Calu3 (cell line): ENCODE results near the gene CHRND. TPM values are rescaled to one million over a fixed set of nuclear protein-coding genes. Genes with fewer than 3 reads are reported as not detected.

Experiments
- BruUV-seq: library from RNA; stranded (reverse); fragments of 400-500 nt; replicated peaks from 2 replicates; lab custom pipeline; 2021; lab: Mats Ljungman, UMichigan
- CTCF ChIA-PET: fragments of 300-600 bp; sonication (Branson Sonifier 250); formaldehyde crosslinking; loops from one replicate; lab custom pipeline; 2022; ENCODE audit warnings: antibody characterized with exemption; lab: Charles Lee
- DNase-seq: peaks from one replicate; pipeline ENCODE4 v3.0.0; 2022
- H3K27ac Mint-ChIP-seq: one replicate; pipeline ENCODE4 v1.8.0; 2022; ENCODE audit warnings: mixed read lengths; ENCODE audit not compliant: unreplicated experiment
- H3K27me3 Mint-ChIP-seq: one replicate; pipeline ENCODE4 v1.8.0; 2022; ENCODE audit warnings: mixed read lengths; ENCODE audit not compliant: unreplicated experiment
- H3K36me3 Mint-ChIP-seq: one replicate; pipeline ENCODE4 v1.8.0; 2022; ENCODE audit warnings: mild to moderate bottlenecking, moderate library complexity, mixed read lengths; ENCODE audit not compliant: insufficient read depth, unreplicated experiment
- H3K4me1 Mint-ChIP-seq: one replicate; pipeline ENCODE4 v1.8.0; 2022; ENCODE audit warnings: mild to moderate bottlenecking, low read depth, mixed read lengths; ENCODE audit not compliant: unreplicated experiment
- H3K4me3 Mint-ChIP-seq: one replicate; pipeline ENCODE4 v1.8.0; 2022; ENCODE audit warnings: mild to moderate bottlenecking, low read depth, moderate library complexity, mixed read lengths; ENCODE audit not compliant: unreplicated experiment
- H3K9me3 Mint-ChIP-seq: one replicate; pipeline ENCODE4 v1.8.0; 2022; ENCODE audit warnings: low read depth, mixed read lengths; ENCODE audit not compliant: unreplicated experiment
- CTCF ChIP-seq: fragments of 200-600 bp; IDR thresholded peaks from one replicate; pipeline ENCODE4 v1.8.0; 2022; ENCODE audit warnings: antibody characterized with exemption; ENCODE audit not compliant: unreplicated experiment
- intact Hi-C: fragments of 100-400 bp; cut with micrococcal nuclease; formaldehyde crosslinking; loops from one replicate; pipeline ENCODE4 v1.10.0; 2022; ENCODE audit not compliant: unreplicated experiment
- total RNA-seq: library from RNA; stranded (reverse); gene quantifications from 2 replicates; pipeline ENCODE4 v1.2.3, GENCODE V29; 2022

The CHRND gene
- total RNA-seq, 1 experiment from 2014 or later = not detected

- Mint-ChIP-seq H3K27me3 (peaks cover 72% of the 10 kb centered on the region), H3K4me3 (no peak overlapping the region), H3K9me3 (no peaks in the 10 kb centered on the region), H3K4me1 (no peaks in the 10 kb centered on the region), H3K36me3 (no peaks in the 10 kb centered on the region), H3K27ac (no peak overlapping the region)
- intact Hi-C loops = no loop called here
- TF ChIP-seq CTCF = no peak
- CTCF ChIA-PET = no interaction called here
- no peak for DNase-seq
- BruUV-seq = no TSS peak
Measured at GRCh38 chr2:232490221-232491138, 35.5 kb upstream of the CHRND start.

GRCh38 chr2:232491139-232491780 lies 34.7 kb upstream of the CHRND start:
- CTCF ChIA-PET = no interaction called here

GRCh38 chr2:232492236-232492848 lies 33.6 kb upstream of the CHRND start:
- Mint-ChIP-seq H3K27me3 (peaks cover 70% of the 10 kb centered on the region), H3K36me3 (no peaks in the 10 kb centered on the region), H3K9me3 (no peaks in the 10 kb centered on the region), H3K4me3 (no peak overlapping the region), H3K27ac (no peak overlapping the region), H3K4me1 (no peaks in the 10 kb centered on the region)
- no peak for TF ChIP-seq CTCF
- no TSS peak for BruUV-seq
- no peak for DNase-seq
- intact Hi-C loops = no loop called here
- CTCF ChIA-PET = no interaction called here

More at GRCh38 chr2:232491139-232491780, 34.7 kb upstream of the CHRND start:
- Mint-ChIP-seq H3K4me1 (no peaks in the 10 kb centered on the region), H3K36me3 (no peaks in the 10 kb centered on the region), H3K9me3 (no peaks in the 10 kb centered on the region), H3K27ac (no peak overlapping the region), H3K4me3 (no peak overlapping the region), H3K27me3 (peaks cover 67% of the 10 kb centered on the region)
- no peak for DNase-seq
- no TSS peak for BruUV-seq
- TF ChIP-seq CTCF = no peak
- intact Hi-C loops = no loop called here

GRCh38 chr2:232492963-232493700 lies 32.8 kb upstream of the CHRND start:
- peaks cover 76% of the 10 kb centered on the region for H3K27me3 Mint-ChIP-seq
- no peaks in the 10 kb centered on the region for H3K4me1 Mint-ChIP-seq
- H3K36me3 Mint-ChIP-seq = no peaks in the 10 kb centered on the region
- TF ChIP-seq CTCF = no peak
- intact Hi-C loops = no loop called here
- CTCF ChIA-PET = no interaction called here
- no peak for DNase-seq
- no peak overlapping the region for H3K4me3 Mint-ChIP-seq
- BruUV-seq = no TSS peak
- no peaks in the 10 kb centered on the region for H3K9me3 Mint-ChIP-seq
- no peak overlapping the region for H3K27ac Mint-ChIP-seq
